SW 1271 (cell line): ENCODE data around the gene ATG12.
"Not testable (repeated sequence)": the region's sequence is repeated elsewhere in the genome, so short reads cannot be mapped to it uniquely, and the experiment has no call there.

Source experiments
- DNase-seq, 2 experiments: peaks; one replicate each; lab custom pipeline; 2025; lab: John Stamatoyannopoulos, UW

Gene ATG12

DNA sequence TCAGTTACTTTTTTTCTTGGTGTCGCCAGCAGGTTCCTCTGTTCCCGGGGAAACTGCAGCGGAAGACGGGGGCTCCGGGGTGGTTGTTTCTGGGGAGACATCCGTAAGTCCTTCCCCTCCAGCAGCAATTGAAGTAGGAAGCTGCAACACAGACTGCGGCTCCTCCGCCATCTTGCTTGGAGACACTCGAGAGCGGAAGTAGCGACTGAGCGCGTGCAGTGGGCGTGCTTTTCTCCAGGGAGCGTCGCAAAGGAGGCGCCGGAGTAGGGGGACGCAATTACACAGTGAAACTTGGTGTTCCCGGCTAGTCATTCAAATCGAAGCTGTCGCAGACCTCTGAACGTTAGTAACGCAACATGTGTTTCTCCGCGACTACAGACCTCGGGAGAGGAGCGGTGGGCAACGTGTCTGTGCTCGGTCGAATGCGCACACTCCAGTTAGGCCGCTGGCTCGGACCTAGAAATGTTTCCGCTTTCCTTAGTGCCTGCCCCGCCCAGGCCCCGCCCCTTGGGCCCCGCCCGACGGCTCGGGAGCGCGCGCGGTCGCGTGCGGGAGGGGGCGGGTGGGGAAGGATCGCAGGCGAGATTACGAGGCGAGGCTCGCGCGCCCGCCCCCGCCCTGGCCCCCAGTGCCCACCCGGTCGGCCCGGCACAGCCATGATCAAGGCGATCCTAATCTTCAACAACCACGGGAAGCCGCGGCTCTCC is at the start of gene ATG12, which contains the start of gene AP3S1:
Gene ATG12 (minus strand): TSS at position 184 of the 707 bp plus-strand sequence. CDS start 13 bp downstream, at position 171.
Gene AP3S1 (plus strand): TSS at position 554 of the 707 bp plus-strand sequence. CDS start 103 bp downstream, at position 657.
- peak; percentile 86 to 97 for DNase-seq

DNA sequence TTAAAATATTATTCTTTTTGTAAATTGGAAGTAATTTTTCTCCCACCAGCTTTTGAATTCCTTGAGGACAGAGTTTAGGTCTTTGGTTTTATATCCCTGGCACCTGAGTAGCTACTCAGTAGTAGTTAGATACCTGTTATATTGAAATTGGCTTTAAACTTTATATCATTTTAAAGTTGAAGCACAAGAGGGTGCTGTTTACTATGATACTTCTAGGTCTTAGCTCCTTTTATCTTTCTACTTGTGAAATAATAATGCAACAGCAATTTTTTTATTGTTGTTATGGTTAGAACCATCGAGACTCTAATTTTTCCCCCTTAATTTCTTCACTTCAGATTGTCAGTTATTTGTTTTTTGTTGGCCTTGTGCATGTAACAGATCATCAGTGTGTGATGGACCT is 46.7 kb upstream of the ATG12 start:
- peak in 1 of 2 experiments; percentile 54 for DNase-seq

DNA sequence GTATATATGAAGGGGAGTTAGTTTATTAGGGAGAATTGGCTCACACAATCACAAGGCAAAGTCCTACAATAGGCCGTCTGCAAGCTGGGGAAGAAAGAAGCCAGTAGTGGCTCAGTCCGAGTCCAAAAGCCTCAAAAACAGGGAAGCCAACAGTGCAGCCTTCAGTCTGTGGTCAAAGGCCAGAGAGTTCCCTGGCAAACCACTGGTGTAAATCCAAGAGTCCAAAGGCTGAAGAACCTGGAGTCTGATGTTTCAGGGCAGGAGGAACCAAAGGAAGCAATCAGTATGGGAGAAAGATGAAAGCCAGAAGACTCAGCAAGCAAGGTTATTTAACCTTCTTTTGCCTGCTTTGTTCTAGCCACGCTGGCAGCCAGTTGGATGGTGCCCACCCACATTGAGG is 43.8 kb upstream of the ATG12 start:
- DNase-seq = not testable (repeated sequence)

DNA sequence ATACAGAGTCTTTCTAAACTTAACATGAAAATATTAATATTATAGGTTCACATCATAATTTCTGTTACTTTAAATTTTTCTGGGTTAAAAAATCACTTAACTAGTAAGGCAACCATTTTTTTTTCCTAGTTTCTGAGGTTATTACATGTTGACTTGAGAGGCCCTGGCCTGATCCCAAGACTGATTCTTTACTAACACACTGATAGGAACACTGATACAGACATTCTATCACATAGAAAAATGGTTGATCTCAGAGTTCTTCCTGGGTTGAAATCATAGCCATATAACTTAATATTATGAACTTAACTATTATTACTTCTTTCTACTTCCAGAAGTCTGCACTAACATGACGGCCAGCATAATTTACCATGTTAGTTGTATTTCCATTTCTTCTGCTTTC is 43.3 kb upstream of the ATG12 start:
- DNase-seq = no peak

GRCh38 chr5:115882434-115882833 is 41.1 kb upstream of the ATG12 start:
- DNase-seq = not testable (repeated sequence)

GRCh38 chr5:115877342-115877741 is 36.0 kb upstream of the ATG12 start:
- not testable (repeated sequence) for DNase-seq

- DNase-seq = no peak
Measured at GRCh38 chr5:115875447-115875846, 34.1 kb upstream of the ATG12 start.

DNA sequence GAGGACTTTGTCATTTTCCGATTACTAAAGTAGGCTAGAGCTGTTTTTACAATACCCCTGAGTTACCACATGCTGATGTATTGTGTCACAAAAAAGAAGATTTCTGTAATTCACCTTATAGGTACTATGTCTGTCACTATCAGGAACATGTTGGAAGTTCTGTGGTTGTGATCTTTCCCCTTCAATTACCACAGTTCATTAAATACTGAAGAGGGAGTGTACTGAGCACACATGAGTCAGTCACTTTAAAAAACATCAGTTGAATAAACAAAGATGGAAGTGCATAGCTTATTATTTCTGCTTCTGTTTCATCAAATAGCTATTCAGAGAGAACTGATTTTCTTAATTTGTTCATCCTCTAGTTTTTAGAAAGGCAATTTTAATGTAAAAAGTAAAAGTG is 32.0 kb upstream of the ATG12 start:
- DNase-seq = no peak

- DNase-seq = no peak
Measured at GRCh38 chr5:115872447-115872846, 31.1 kb upstream of the ATG12 start.

DNA sequence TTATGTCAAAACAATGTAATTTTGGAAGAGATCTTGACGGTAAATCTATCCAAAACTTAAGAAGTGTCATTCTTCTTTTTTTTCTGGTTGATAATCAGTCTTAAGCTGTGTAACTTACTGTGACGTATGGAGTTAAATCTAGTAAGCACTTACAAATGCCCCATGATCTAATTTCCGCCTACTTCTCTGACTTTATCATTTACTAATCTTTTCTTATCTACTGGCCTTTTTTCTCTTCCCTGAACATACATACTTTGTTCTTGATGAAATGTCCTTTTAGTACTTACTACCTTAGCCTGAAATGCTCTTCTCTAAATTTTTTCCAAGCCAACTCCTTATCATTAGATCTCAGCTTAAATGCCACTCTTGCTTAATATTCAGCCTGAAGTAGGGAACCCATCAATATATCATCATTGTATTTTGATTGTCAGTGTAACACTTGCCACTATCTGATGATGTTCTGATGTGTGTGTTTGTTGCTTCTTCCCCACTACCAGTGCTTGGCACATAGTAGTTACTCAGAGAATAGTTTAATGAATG is 28.0 kb upstream of the ATG12 start:
- no peak for DNase-seq

DNA sequence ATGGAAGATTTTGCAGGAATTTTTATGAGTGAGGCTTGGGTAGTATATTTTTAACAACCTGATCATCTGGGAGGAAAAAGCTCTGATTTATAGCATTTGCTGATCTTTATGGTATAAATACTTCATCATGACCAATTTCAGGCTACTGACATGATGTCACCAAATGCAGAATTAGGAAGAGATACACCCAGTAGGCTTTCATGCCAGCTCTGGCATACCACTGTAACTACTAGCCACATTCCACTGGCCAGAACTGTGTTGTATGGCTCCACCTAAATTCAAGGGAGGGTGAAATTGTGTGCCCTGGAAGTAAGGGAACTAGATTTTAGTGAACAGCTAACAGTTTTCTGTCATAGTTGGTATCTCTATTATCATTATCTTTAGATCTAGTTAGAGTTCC is 18.0 kb upstream of the ATG12 start:
- no peak for DNase-seq

- no peak for DNase-seq
Measured at GRCh38 chr5:115858396-115858795, 17.0 kb upstream of the ATG12 start.

- peak in 1 of 2 experiments; percentile 51 for DNase-seq
Measured at GRCh38 chr5:115857626-115858349, 16.4 kb upstream of the ATG12 start.

DNA sequence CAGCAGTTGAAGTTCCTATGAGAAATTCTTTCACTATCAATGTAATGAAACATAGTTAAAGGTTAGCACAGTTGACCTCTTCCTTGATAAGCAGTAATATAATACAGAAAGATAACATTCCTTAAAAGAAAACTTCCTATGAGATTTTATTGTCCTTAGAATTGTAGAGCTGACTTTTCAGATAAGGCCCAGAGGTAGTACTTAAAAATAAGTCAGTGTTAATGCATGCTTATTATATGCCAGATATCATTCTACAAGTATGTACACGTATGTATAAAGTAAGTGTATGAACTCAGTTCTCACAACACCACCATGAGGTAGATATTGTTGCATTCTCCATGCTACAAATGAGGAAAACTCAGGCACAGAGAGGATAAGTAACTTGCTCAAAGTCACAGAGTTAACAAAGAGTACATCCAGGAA is 15.7 kb upstream of the ATG12 start:
- no peak for DNase-seq

- DNase-seq = no peak
Measured at GRCh38 chr5:115855959-115856358, 14.6 kb upstream of the ATG12 start.

DNA sequence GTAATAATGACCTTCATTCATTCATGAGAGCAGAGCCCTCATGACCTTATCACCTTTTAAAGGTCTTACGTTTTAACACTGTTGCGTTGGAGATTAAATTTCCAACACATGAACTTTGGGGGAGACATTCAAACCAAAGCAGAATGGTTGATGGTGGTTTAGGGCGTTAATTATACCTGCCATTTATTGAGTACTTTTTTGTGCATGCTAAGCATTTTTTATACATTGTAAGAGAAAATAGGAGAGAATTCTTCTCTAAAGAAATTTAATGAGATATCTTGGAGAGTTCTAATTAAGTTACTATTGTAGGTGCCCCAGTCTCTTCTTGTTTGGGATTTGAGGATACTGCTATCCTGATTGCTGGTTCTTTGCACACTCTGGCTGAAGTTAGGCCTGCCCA is 12.8 kb upstream of the ATG12 start:
- DNase-seq = no peak

DNA sequence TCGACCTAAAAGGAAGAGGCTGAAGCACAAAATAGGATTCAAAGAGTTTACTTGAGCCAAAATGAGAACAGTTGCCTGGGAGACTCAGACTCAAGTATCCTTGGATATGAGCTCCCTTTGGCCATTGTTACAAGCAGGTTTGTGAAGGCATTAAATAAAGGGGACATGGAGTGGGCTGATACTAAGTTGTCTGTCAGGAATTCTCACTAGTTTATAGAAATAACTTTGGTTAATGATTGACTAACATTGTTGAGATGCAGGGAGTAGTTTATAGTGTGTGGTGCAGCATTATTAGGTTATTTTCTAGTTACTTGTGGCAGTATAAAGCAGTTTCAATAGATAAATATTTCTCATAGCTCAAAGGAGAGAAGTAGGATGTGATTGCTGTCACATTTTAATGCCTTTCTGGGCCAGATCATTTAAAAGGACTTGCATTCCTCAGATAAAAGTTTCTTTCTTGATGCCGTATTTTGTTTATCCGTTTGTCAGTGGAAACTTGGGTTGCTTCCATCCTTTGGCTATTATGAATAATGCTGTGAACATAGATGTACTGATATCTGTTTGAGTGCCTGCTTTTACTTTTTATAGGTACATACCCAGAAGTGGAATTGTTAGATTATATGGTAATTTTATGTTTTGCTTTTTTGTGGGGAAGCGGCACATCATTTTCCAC is 9.5 kb upstream of the ATG12 start:
- no peak for DNase-seq

- no peak for DNase-seq
Measured at GRCh38 chr5:115849258-115849798, 8.0 kb upstream of the ATG12 start.

- no peak for DNase-seq
Measured at GRCh38 chr5:115847290-115847689, 5.9 kb upstream of the ATG12 start.

GRCh38 chr5:115844321-115844817 is 3.0 kb upstream of the ATG12 start:
- no peak for DNase-seq

DNA sequence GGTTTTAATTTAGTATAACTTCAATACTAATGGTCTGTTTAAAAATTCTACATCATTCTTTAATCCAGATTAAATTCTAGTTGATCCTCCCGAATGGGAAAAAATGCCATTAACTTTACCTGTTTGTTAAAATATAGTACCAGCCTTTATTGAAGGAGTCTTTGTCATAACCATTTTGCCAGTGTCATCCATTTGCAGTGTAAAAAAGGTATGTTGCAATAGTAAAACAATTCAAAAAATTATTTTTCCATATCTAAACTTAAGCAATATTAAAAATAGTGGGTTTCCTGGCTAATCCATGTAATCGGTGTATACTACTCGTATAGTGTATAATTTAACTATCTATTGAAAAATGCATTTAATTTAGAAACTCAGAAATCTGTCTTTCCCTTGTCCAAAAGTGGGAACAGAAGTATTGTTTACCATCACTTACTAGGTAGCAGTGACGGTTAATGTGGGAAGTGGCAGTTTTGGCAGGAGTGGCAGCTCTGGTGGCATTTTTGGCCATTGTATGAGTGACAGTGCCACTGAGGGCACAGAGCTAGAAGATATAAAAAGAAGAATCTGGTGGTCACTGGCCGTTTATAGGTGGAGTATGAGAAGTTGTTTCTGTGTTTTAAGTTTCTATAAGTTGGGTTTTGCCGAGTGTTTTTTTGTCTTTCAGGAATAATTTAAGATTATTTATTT is 2.2 kb upstream of the ATG12 start:
- DNase-seq = no peak
